ENCODE results near the gene PIH1D1.

DNA sequence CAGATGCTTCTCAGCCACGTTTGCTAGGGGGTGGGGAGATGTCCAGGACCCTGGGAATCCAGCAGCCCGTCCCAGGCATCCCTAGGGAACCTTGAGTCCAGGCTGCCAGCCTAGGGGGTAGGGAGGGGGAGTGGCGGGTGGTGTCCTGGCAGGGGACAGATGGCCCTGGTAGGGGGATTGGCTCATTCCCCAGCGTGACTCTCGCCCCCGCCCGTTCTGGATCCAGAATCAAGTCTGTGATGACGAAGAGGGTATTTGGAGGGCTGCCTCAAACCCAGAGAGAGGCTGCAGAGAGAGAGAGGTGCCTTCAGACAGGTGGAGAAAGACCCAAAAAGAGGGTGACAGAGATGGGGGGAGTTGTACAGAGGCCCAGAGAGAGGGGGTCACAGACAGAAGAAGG is 14.4 kb downstream of the PIH1D1 start:
- TF ChIP-seq, protein P1, sequence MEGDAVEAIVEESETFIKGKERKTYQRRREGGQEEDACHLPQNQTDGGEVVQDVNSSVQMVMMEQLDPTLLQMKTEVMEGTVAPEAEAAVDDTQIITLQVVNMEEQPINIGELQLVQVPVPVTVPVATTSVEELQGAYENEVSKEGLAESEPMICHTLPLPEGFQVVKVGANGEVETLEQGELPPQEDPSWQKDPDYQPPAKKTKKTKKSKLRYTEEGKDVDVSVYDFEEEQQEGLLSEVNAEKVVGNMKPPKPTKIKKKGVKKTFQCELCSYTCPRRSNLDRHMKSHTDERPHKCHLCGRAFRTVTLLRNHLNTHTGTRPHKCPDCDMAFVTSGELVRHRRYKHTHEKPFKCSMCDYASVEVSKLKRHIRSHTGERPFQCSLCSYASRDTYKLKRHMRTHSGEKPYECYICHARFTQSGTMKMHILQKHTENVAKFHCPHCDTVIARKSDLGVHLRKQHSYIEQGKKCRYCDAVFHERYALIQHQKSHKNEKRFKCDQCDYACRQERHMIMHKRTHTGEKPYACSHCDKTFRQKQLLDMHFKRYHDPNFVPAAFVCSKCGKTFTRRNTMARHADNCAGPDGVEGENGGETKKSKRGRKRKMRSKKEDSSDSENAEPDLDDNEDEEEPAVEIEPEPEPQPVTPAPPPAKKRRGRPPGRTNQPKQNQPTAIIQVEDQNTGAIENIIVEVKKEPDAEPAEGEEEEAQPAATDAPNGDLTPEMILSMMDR (IDR thresholded peaks at IDR 0.05), result no peak
- peak; percentile 7 for TF ChIP-seq EZH2 (IDR thresholded peaks at IDR 0.05)
- TF ChIP-seq EZH2phosphoT487 (IDR thresholded peaks at IDR 0.05), result no peak
